ENCODE data around the gene NAPA.

NAPA gene

DNA sequence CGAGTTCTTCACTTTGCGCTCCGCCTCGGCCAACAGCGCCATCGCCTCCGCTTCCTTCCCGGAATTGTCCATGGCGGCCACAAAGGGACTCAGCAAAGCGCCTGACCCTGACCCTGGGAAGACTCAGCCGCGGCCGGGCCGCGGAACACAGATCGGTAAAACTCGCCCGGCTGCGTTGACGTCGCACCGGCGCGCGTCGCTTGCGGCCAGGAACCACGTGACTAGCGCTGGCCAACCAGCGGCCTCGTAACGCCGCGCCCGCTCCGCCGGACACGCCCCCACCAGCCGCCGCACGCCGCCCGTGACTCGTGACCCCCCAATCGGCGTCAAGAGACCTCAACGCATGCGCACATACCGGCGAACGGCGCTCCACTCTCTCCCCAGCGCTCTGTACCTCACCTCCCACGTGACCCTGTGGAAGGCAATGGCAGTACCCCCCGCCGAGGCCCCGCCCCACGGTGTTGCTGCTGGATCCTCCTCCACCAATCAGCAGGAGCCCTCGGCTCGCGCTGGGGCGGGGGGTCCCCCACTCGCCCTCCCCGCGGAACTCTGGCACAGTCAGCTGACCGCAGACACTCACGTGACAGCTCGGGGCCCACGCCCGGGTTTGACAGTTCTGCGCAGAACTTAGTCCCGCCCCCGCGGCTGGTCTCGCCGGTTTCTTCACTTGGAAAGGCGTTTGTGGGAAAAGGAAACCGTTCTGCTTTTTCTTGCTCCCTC lies at the start of gene NAPA:
TSS of gene NAPA (minus strand) at position 195 of the 720 bp plus-strand sequence. CDS start at position 72, 123 bp downstream.
- peak; percentile 100 for DNase-seq

DNA sequence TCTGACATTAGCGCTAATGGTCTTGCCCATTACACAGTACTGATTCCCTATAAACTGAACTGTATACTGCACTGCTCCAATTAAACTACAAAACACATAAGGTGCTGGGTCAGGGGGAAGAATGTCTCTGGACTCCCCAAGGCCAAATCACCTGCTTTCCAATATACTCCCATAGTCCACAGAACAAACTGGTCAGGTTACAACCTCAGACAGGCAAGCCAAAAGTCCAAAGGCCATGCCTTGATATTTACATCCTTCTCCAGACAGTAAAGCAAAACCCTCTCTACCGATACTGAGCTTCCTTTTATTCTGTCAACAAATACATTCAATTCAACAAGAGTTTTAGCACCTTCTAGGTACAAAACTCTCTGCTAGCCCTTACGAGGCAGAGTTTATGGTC lies 49.2 kb upstream of the NAPA start:
- DNase-seq = no peak

- DNase-seq = no peak
Measured at GRCh38 chr19:47561440-47562057, 46.7 kb upstream of the NAPA start.

GRCh38 chr19:47560999-47561398 lies 46.1 kb upstream of the NAPA start:
- no peak for DNase-seq

GRCh38 chr19:47550129-47550528 lies 35.3 kb upstream of the NAPA start:
- no peak for DNase-seq

GRCh38 chr19:47549261-47549862 lies 34.5 kb upstream of the NAPA start:
- no peak for DNase-seq

- DNase-seq = no peak
Measured at GRCh38 chr19:47547199-47547598, 32.3 kb upstream of the NAPA start.

DNA sequence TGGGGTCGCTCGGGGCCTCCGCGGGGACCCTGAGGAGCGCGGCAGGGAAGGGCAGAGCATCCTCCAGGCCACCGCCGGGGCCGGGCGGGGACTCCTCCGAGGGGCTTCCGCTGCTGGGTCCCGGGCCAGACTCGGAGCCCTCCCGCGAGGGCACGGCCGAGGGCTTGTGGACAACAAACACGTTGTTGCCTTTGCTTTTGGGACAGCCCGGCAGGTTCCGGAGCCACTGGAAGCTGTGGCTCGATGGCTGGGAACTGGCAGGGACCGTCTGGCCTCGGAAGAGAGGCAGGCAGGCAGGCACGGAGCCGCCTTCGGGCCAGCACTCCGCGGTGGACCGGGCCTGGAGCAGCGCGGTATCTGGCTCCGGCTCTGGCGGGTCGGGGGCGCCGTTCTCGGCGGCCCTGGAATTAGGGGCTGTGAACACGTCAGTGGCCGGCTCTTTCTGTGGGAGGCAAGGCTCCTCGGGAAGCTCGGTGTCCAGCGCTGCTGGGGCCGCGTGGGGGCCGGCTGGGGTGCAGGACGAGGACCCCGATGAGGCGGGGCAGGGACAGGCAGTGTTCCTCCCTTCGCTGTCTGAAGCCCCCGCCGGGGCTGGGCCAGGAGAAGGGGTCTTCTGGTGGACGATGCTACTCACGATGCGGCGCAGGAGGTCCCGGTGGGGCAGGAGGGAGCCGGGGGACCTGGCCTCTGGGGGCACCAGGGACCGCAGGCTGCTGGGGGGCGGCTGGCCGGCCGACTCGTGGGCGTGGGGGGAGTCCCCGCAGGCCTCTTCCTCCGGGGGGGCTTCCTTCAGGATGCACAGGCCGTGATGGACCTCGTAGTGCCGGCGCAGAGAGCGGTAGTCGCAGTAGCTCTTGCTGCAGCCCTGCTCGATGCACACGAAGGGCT lies 30.4 kb upstream of the NAPA start:
- DNase-seq = no peak

DNA sequence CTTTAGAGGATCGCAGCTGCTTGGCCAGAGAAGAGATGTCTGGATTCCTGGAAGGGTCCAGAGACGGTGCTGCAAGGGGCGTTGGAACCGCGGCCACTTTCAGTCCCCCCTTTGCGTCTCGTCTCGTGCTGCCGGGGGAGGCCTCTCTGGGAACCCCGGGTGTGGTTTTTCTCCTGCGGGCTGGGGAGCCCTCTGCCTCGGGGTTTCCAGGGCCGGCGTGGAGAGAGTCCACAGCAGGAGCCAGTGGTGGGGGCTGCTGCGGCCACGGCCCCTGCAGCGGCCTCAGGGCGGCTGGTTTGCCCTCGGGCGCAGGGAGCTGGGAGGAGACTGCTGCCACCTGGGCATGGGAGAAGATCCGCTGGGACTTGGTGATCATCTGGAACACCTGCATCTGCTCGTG lies 29.6 kb upstream of the NAPA start:
- DNase-seq = no peak

- no peak for DNase-seq
Measured at GRCh38 chr19:47544075-47544474, 29.2 kb upstream of the NAPA start.

- DNase-seq = no peak
Measured at GRCh38 chr19:47542030-47542475, 27.2 kb upstream of the NAPA start.

DNA sequence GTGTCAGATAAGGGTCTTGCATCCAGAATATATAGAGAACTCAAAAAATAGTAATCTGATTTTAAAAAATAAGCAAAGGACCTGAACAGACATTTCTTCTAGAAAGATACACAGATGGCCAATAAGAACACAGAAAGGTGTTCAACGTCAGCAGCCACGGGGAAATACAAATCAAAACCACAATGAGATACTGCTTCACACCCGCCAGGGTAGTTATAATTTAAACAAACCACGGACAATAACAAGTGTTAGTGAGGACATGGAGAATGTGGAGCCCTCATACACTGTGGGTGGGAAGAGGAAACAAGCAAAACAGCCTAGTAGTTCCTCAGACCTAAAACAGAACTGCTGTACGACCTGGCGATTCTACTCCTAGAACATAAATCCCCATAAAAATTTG lies 26.7 kb upstream of the NAPA start:
- no peak for DNase-seq

DNA sequence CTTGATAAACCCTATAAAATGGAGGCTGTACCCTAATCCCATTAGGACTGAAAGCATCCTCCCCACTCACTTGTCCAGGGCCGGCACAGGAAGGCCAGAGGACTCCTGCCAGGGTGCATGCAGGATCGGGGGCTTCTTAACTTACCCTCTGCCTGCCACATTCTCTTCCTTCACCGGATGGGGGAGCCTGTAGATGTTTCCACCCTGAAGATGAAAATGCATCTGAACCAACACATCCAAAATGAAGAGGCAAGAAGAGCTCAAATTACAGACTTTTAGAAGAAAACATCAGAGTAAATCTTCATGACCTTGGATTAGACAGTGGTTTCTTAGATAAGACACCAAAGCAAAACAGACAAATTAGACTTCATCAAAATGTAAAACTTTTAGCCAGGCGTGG lies 25.9 kb upstream of the NAPA start:
- DNase-seq = no peak

- DNase-seq = no peak
Measured at GRCh38 chr19:47539747-47540311, 25.0 kb upstream of the NAPA start.

GRCh38 chr19:47538812-47539211 lies 23.9 kb upstream of the NAPA start:
- DNase-seq = no peak

GRCh38 chr19:47537493-47537892 lies 22.6 kb upstream of the NAPA start:
- DNase-seq = no peak

- no peak for DNase-seq
Measured at GRCh38 chr19:47534628-47535027, 19.8 kb upstream of the NAPA start.

DNA sequence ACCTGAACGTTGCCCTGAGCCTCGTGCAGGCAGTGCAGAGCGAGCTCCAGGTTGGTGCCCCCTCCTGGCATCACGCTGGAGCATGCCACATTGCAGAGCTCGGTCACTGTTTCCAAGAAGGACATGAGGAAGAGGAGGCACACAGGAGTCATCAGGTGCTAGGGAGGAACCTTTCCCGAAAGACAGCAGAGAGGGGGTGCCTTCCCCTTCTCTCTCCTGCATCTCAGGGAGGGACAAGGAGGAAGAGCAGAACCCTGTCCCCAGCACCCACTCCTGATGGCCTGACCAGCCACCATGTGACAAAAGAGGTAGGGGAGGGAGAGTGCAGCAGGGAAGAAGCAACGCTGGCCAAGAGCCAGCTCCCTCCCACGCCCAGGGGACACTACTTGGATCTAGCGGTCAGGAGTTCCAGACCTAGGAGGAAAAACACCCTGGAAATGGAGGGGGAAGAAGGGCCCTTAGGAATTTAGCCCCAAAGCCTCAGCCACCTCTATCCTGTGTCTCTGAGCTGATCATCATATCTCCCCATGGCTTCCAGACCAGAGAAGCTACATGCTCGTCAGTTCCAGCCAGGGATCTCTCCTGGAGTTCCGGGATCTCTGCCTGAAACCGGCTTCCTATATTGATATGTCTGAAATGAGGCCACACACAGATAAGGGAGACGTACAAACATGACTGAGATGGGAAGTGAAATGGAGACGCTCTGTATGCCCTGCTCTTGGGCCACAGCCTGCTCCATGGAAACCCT lies 17.0 kb upstream of the NAPA start:
- no peak for DNase-seq

- no peak for DNase-seq
Measured at GRCh38 chr19:47529018-47529742, 14.3 kb upstream of the NAPA start.

DNA sequence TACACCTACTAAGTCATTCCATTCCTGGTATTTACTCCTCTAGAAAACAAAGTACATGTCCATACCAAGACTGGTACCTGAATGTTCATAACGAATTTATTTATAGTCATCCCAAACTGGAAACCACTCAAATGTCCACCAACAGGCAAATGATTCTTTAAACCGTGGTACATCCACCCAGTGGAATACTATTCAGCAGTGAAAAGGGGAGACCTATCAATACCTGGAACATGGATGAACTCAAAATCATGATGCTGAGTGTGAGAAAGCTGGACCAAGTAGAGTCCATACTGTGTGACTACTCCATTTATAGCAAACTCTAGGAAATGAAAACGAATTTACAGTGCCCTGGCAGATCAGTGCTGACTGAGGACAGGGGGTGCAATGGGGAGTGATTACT lies 11.9 kb upstream of the NAPA start:
- no peak for DNase-seq

DNA sequence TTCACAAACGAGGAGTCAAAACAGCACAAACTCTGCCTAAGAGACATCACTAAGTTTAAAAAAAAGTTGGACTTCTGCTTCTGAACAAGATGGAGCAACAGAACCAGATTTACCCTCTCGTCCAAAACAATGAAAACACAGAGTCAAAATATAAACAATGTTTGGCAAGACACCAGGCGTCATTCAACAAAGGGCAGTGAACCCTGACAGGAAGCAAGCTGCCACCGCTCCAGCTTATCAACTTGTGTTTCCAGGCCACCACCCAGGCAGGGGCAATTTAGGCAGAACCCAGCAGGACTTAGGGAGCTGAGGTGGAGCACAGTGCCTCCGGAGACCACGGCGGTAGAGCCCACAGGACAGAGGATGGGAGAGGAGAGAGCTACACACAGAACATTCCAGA lies 8.6 kb upstream of the NAPA start:
- DNase-seq = peak; percentile 34

Data from DMS153 (cell line).